Measurements from ENCODE around the gene TLE3.

- TF ChIP-seq, protein P1, sequence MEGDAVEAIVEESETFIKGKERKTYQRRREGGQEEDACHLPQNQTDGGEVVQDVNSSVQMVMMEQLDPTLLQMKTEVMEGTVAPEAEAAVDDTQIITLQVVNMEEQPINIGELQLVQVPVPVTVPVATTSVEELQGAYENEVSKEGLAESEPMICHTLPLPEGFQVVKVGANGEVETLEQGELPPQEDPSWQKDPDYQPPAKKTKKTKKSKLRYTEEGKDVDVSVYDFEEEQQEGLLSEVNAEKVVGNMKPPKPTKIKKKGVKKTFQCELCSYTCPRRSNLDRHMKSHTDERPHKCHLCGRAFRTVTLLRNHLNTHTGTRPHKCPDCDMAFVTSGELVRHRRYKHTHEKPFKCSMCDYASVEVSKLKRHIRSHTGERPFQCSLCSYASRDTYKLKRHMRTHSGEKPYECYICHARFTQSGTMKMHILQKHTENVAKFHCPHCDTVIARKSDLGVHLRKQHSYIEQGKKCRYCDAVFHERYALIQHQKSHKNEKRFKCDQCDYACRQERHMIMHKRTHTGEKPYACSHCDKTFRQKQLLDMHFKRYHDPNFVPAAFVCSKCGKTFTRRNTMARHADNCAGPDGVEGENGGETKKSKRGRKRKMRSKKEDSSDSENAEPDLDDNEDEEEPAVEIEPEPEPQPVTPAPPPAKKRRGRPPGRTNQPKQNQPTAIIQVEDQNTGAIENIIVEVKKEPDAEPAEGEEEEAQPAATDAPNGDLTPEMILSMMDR (IDR thresholded peaks at IDR 0.05; ENCODE audit: insufficient read depth, low read depth, low read length) = no peak
- TF ChIP-seq EZH2 (IDR thresholded peaks at IDR 0.05; ENCODE audit: insufficient read depth, low read length) = no peak
Observed at GRCh38 chr15:70048578-70049514, 48.9 kb downstream of the TLE3 start.

All from astrocyte (in vitro differentiated cells and primary cell).